HG02759 (cell line): ENCODE measurements around the gene NOL4.
"Not testable (repeated sequence)": the region's sequence is repeated elsewhere in the genome, so short reads cannot be mapped to it uniquely, and the experiment has no call there.

ENCODE experiments used
- ATAC-seq: cut with Tn5 transposase; IDR thresholded peaks from one replicate; pipeline ENCODE4 v1.9.1; 2021; ENCODE audit warnings: mild to moderate bottlenecking, moderate library complexity; ENCODE audit not compliant: unreplicated experiment

NOL4 gene

DNA sequence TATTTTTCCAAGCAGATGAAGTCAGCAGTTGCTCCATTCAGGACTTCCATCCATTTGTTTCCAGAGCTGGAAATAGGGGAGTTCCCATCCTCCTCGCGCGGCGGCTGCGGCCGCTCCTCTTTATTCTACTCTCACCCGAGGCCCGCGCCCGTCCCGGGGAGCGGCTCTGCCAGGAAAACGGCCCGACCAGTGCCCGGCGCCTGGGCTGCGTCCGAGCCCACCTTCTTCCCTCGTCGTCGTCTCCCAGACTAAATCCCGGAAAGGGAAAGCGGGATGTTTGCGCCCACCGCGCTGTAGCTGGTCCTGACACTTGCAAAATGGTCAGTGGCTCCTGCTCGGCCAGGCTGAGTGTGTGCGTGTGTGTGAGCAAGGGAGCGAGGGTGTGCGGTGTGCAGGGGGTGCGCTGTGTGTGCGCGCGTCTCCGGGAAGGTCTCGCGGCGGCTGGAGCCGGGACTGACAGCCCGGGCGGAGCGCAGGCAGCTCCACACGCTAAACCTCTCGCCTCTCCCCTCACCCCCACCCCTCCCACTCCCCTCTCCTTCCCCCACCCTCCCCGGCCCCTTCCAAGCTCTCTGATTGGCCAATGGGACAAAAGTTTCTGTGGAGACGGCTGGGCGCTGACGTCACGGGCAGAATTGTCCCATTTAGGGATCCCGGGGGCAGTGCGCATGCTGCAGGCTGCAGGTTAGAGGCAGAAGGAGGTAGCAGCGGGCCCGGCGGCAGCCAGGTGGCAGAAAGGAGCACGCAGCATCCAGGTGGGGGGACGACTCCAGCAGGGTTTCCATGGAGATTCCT is at the start of gene NOL4:
TSS of gene NOL4 (minus strand) at position 491 of the 795 bp plus-strand sequence. CDS start 1,660 bp downstream, outside the sequence.
- no peak for ATAC-seq

- ATAC-seq = not testable (repeated sequence)
Observed at GRCh38 chr18:34266029-34266428, 41.3 kb upstream of the NOL4 start.

DNA sequence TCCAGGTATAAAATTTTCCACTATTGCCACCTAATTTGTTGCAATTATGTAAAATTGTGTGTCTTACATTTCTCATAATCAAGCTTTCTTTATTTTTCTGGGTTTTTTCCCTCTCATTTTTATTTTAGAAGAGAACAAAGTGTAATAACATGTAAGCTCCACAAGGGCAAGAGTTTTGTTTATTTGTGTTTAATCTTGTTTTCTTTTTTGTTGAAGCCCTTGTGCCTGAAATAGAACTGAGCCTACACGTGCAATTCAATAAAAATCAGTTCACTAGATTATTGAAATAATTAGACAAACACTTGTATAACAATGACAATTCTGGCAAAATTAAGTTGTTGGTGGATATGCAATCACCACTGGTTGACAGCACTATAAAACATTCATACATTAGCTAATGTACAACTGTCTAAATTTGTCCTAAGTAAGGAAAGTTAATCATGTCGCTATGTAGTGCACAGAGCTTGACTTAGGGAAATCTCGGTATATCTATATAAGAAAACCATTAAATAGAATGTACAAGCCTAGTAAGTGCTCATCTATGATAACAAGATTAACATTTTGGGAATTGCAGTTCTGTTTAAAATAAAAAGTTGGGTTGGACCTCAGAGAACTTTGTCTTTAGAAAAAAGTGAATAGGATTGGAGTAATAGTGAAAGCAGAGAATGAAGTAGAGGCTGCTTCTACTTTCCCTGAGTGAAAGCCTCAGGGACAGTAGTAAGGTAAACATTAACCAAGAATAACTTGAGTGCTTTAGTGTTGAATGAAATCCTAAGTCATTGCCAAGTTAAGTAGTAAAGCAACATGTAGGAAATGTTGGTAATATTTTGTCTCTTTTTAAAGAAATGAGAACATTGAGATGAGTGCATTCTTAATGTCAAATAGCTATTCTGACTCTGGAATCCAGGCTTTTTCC is 37.4 kb upstream of the NOL4 start:
- peak; percentile 95 for ATAC-seq

DNA sequence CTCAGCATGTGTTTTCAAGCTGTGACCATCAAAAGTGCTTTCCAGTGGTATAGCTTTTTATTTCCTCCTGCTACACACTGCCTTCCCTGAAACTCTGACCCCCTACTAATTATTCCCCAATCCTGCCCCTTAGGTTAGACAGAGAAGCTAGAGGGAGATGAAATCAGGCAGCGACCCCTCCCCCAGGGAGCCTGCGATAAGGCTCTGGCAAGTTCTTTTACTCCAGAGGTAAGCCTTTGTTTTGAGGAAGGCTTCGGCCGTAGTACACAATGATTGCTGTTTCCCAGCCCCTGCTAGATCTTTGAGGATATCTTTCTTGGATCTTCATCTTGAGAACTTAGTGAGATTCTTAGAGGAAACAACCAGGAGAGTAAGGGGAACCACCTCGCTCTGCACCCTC is 33.5 kb upstream of the NOL4 start:
- no peak for ATAC-seq

- ATAC-seq = no peak
Observed at GRCh38 chr18:34251919-34252318, 27.2 kb upstream of the NOL4 start.

- no peak for ATAC-seq
Observed at GRCh38 chr18:34248727-34249126, 24.0 kb upstream of the NOL4 start.

DNA sequence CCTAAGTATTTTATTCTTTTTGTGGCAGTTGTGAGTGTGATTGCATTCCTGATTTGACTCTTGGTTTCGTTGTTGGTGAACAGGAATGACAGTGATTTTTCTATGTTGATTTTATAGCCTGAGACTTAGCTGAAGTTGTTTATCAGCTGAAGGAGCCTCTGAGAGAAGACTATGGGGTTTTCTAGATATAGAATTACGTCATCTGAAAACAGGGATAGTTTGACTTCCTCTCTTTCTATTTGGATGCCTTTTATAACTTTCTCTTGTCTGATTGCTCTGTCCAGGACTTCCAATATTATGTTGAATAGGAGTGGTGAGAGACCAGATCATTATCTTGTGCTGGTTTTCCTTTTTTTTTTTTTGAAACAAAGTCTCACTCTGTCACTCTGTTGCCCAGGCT is 18.0 kb upstream of the NOL4 start:
- no peak for ATAC-seq

- ATAC-seq = not testable (repeated sequence)
Observed at GRCh38 chr18:34233781-34234388, 9.2 kb upstream of the NOL4 start.

- no peak for ATAC-seq
Observed at GRCh38 chr18:34225218-34225553, 473 bp upstream of the NOL4 start.

- ATAC-seq = no peak
Observed at GRCh38 chr18:34223893-34224422, 755 bp downstream of the NOL4 start.

DNA sequence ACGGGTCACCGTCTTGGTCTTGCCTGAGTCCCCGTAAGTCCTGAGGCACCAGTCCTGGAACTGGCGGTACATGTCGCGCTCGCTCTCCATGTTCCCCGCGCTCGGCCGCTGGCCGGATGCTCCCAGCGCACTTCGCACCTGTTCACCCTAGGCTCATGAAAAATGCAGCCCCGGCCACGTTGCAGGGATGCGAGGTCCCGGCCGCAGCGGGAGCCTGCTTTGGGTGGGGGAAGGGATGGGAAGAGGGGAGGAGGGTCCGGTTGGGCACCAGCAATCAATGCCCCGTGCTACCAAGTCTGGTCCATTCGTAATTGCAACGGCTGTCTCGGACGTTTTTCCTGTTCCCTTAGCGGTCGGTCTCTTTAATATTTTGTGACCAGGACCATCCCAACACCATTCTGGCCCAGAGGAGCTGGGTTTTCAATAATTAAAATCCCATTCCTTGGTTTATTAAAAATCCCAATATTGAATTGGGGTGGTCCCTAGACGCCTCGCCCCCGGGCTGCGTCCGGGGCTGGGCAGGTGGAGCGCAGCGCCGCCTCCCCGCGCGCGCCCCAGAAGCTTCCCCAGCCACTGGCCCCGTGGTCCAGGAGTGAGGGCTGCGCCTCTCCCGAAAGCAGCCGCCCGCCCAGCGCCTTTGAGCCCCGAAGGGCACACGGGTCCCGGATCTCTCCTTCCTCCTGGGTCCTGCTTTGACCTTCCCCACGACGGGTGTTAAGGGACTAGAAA is 1.4 kb downstream of the NOL4 start:
- no peak for ATAC-seq

DNA sequence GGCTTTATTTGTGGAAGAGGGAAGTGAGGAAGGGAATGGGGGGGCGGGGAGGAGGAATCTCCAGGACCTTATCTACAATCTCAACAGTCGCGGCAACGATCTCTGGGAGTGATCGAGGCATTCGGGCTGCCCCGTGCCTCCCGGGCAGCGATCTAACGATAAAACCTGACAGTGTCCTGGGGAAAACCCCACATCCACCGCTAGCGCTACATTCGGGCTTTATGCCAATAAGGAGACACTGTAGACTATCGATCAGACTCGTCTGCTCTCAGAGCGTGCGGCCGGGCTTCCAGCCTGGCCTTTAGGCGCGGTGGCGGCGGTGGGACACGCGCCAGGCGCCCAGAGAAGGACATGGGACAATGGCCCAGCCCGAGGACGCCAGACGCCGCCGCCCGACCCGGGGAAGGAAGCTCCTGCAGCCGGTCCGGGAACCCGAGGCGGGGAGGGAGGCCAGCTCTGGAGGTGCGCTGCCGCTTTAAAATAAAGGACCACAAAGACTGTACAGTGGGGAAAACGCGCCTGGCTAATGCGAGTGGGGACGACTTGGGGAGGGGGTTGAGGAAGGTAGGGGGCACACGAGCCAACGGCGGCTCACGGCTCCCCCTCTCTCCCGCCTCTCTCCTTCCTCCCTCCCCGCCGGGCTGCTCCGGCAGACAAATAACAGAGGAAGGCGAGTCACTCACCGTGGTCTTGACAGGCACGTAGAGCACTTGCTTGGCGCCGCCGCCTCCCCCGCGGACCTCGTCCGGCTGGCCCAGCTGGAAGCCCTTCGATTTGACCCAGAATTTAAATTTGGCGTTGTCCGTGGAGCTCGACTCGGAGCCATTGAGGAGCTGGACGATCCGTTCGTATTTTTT is 2.2 kb downstream of the NOL4 start:
- ATAC-seq = peak; percentile 59

DNA sequence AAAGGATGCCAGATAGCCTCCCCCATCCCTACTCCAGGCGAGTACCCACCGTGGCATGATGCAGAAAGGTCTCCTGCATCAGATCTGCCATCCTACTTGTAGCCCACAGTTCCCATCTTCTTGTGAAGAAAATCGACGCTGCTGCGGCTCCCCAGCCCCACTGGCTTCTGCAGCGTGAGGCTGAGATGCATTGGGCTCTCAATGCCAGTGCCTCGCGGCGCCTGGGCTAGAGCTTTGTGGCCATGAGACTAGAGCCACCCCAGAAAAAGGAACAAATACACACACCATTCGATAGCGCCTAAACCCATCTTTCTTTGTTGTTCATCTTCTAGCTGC is 2.8 kb downstream of the NOL4 start:
- peak; percentile 13 for ATAC-seq

- no peak for ATAC-seq
Observed at GRCh38 chr18:34220081-34220815, 4.5 kb downstream of the NOL4 start.

- ATAC-seq = no peak
Observed at GRCh38 chr18:34219651-34220050, 5.1 kb downstream of the NOL4 start.

DNA sequence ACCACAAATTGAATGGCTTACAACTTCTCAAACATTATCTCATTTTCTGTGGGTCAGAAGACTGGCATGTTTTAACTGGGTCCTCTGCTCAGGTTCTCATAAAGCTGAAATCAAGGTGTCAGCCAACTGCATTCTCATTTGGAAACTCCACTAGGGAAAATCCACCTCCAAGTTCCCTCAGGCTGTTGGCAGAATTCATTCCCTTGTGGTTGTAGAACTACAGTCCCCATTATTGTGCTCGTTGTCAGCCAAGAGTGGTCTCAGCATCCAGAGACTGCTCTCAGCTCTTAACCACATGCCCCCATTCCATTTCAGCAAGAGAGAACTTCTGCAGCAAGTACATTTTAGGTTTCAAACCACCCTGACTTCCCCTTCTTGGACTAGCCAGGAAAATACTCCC is 12.2 kb downstream of the NOL4 start:
- no peak for ATAC-seq

GRCh38 chr18:34207344-34207851 is 17.3 kb downstream of the NOL4 start:
- ATAC-seq = peak; percentile 57

GRCh38 chr18:34203866-34204265 is 20.8 kb downstream of the NOL4 start:
- ATAC-seq = no peak

DNA sequence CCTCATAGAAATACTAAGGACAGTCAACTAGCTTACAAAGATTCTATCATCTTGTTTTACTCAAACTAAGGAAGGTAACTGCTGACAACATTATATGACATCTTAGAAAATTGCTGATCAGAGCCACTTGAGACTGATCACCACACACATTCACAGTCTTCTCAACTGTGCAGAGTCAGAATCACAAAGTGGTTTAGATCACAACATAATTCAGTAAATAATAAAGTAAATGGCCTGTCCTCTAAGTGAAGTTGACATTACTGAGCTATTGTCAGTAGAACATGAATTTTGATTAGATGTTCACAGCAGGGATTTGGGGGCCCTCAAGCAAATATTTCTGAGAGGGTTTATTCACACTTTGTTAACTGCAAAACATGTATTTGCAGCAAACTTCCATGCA is 28.5 kb downstream of the NOL4 start:
- no peak for ATAC-seq
